HT1080 (cell line): ENCODE data around the gene C14orf132. TPM values are rescaled to one million over a fixed set of nuclear protein-coding genes. Genes with fewer than 3 reads are reported as not detected.
"Not testable (repeated sequence)": the region's sequence is repeated elsewhere in the genome, so short reads cannot be mapped to it uniquely, and the experiment has no call there.

Experiments used
- DNase-seq: peaks from one replicate; pipeline ENCODE4 v3.0.0-alpha.2; 2015; ENCODE audit warnings: low read depth
- polyA plus RNA-seq, 2 experiments: library from polyadenylated mRNA; depleted of rRNA; stranded (reverse); fragments of >200 nt; gene quantifications; 2 replicates each; pipeline ENCODE4 v1.2.3, GENCODE V29; 2015
- total RNA-seq: library from RNA; depleted of rRNA; stranded (reverse); fragments of >200 nt; shearing (Covaris generic); gene quantifications from 2 replicates; pipeline ENCODE4 v1.2.3, GENCODE V29; 2014; rRNA removed

Gene C14orf132
- total RNA-seq = 5.0 and 5.9 TPM in 2 replicates
- 6.1 and 7.5 TPM in 2 replicates for polyA plus RNA-seq (2015; cell fraction: cytosol; rRNA removed)
- 10.9 and 11.3 TPM in 2 replicates for polyA plus RNA-seq (2015; cell fraction: nucleus; rRNA removed)

DNA sequence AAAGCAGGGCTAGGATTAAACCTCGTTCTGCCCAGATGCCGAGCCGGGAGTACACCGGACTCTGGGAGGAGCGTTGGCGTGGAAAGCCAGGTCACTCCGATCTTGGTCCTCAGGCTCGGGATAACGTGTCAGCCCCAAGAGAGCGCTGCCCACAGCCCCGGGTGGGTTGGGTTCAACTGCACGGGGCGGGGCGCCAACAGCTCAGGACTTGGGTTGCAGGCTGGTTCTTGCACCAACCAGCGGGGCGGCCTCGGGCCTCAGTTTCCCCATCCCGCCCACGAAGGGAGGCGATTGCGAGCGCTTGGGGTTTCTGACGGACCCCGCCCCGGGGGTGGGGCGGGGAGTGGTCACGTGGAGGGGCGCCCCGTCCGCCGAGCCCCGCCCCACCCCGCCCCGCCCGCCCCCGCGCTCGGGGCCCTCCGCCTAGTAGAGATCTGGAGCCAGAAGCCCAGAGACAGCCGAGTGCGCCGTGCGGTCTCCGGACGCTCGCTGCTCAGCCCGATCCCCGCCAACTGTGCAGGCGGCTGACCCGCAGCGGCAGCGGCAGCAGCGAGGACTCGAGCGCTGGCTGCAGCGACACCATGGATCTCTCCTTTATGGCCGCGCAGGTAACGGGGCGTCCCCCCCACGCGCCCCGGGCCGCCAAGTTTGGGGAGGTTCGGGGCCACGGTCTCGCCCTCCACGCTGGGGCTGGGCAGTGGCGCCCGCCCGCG is at the start of gene C14orf132:
C14orf132 (plus strand) TSS at position 443 of the 713 bp plus-strand sequence; CDS start at position 582, 139 bp downstream.
- peak; percentile 38 for DNase-seq

- no peak for DNase-seq
Measured at GRCh38 chr14:95993768-95994592, 45.2 kb upstream of the C14orf132 start.

DNA sequence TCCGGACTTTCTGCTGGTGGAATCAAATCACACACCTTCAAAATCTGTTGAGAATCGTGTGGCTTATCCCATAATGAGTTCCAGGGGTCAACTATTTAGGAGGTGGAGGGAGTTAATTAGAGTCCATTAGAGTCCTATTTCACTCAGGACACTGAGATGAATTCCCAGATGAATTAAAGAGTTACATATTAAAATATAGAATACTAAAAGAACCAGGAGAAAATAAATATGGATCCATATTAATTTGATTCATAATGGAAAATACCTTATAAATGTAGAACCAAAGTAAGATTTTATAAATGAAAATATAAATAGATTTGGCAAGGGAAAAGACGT is 44.6 kb upstream of the C14orf132 start:
- no peak for DNase-seq

DNA sequence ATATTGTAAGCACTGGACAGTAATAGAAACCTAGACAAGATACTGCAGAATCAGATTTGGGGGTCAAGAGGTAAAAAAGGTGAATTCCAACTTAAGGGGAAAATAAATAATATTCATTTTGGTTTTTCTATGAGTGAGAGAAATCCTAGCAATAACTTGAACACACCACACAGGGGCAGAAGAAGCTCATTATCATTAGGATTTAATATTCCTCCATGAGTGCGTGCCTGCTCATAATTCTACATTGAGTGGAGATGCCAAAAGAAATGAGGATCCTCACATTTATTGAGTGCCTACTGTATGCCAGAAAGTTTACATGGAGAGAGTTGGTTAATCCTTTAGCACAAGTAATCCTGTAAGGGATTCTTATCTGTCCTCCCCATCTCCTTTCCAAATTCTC is 40.5 kb upstream of the C14orf132 start:
- no peak for DNase-seq

GRCh38 chr14:96001866-96002497 is 37.2 kb upstream of the C14orf132 start:
- DNase-seq = peak; percentile 8

DNA sequence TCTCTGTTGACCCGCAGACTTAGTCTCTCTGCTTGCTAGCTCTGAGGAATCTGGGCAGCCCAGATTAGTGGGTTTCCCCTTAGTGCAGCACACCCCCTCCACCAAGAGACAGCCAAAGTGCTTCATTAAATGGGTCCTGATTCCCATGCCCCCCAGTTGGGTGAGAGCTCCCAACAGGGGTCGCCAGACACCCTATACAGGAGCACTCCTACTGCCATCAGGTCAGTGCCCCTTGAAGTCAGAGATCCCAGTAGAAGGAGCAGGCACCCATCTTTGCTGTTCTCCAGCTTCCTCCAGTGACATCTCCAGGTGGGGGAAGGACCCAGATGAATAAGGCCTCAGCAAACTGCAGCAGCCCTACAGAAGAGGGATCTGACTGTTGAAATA is 36.7 kb upstream of the C14orf132 start:
- DNase-seq = no peak

- no peak for DNase-seq
Measured at GRCh38 chr14:96011131-96011530, 28.0 kb upstream of the C14orf132 start.

GRCh38 chr14:96011607-96012006 is 27.6 kb upstream of the C14orf132 start:
- DNase-seq = no peak

DNA sequence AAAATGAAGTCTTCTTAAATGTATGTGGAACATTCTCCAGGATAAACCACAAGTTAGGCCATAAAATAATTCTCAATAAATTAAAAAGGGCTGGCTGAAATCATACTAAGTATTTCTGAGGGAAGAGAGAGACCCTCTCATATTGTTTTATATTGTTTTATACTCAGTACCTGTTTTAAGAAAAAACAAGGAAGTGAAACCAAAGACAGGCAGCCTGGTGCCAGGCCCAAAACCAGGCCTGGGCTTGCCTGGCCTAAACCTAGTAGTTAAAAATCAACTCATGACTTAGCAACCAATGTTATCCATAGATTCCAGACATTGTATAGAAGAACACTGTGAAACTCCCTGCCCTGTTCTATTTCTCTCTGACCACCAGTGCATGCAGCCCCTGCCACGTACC is 26.4 kb upstream of the C14orf132 start:
- not testable (repeated sequence) for DNase-seq

DNA sequence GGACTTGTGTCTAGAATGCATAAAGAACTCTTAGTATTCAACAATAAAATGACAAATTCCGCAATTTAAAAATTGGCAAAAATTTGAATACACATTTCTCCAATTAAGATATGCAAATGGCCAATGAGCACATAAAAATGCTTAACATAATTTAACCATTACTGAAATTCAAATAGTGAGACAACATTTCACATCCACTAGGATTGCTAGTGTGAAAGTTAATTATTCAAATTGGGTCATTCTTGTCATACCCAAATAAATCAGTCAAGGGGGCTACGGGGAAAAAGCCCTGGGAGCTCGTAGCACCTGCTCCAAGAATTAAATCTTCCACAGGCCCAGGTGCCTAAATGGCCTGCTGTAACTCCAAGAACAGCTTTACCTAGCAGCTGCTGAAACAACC is 25.0 kb upstream of the C14orf132 start:
- DNase-seq = no peak

DNA sequence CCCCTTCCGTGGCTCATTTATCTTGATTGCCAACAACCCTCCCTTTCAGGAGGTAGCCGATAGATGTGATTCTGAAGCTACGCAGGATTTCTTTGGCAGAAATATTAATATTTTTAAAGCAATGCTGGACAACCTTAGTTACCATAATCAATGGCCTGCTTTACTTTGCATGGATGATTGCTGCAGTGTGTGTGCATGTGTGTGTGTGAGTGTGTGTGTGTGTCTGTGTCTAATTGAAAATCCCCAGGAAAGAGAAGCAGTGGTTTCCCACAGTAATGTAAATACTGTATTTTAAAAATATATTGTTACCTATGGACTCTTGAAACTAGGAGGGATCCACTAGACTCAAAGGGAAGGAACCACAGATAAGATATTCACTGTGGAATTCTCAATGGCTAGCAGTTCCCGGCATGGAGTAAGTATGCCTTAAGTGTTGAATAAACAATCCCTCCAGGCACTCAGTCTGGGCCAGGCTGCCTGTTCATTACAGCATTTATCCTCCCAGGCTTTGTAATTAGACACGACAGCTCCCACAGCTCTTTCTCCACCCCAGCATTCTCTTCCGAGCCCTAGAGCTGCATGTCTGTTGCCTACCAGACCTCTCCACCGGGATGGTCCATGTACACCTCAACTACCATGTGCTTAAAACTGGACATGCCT is 22.5 kb upstream of the C14orf132 start:
- no peak for DNase-seq

DNA sequence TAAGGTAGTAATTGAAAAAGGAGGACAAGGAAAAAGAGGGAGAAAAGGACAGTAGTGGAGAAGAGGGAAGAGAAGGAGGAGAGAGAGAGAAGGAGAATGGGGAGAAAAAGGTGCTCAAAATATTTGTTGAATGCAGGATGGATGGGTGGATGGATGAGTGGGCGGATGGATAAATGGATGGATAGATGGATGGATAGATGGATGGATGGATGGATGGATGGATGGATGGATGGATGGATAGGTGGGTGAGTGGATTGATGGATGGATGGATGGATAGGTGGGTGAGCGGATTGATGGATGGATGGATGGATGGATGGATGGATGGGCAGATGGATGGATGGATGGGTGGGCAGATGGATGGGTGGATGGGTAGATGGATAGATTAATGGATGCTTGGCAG is 21.3 kb upstream of the C14orf132 start:
- no peak for DNase-seq

DNA sequence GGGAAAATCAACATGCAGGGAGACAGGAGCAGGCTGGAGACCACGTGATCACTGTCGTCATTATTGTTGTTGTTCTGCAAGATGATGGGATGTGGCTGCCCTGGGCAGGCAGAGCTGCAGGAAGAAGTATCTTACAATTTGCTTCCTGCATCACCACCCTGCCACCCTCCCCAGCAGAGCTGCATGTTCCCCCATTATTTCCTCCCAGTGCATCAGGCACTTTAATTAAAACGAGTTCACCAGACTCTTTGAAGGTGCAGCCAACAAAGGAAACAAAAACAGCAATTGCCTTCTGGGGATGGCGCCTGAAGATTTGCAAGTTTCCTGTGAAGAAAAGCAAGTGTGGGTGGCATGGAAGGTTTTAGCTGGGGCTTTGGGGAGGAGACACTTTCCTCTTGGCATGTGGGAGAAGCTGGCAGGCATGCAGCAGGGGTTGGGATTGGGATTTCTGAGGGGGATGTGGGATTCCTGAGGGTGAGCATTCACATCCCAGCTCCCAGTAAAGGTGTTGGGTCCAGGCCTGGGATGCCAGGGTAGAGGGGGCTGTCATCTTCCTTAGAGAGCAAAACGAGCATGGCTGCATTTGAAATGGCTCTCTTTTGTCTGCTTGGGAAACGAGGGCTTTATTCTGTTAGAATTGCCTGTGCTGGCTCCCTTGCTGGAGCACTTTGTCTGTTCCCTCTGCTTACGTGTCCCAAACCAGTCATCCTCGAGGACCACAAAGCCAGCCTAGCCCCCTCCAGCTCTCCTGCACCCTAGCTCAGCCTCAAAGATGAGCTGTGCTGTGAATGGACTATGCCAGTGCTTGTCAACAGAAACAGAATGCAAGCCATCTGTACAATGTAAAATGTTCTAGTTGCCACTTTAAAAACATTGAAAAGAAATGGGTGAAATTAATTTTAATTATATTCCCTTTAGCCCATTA is 11.5 kb upstream of the C14orf132 start:
- DNase-seq = no peak

- DNase-seq = no peak
Measured at GRCh38 chr14:96029089-96029645, 10.0 kb upstream of the C14orf132 start.

- DNase-seq = no peak
Measured at GRCh38 chr14:96030108-96030760, 8.9 kb upstream of the C14orf132 start.

GRCh38 chr14:96031691-96032090 is 7.5 kb upstream of the C14orf132 start:
- DNase-seq = no peak

- DNase-seq = no peak
Measured at GRCh38 chr14:96035456-96035855, 3.7 kb upstream of the C14orf132 start.

GRCh38 chr14:96037891-96038557 is 1.1 kb upstream of the C14orf132 start:
- DNase-seq = peak; percentile 65

GRCh38 chr14:96038558-96038919 is 623 bp upstream of the C14orf132 start:
- DNase-seq = peak; percentile 31
